HS-5 (cell line): ENCODE results near the gene CFAP61.
"Not testable (repeated sequence)": the region's sequence is repeated elsewhere in the genome, so short reads cannot be mapped to it uniquely, and the experiment has no call there.

ENCODE experiments used
- DNase-seq: peaks from one replicate; pipeline ENCODE4 v3.0.0-alpha.2; 2012; ENCODE audit warnings: low read depth

CFAP61 gene

DNA sequence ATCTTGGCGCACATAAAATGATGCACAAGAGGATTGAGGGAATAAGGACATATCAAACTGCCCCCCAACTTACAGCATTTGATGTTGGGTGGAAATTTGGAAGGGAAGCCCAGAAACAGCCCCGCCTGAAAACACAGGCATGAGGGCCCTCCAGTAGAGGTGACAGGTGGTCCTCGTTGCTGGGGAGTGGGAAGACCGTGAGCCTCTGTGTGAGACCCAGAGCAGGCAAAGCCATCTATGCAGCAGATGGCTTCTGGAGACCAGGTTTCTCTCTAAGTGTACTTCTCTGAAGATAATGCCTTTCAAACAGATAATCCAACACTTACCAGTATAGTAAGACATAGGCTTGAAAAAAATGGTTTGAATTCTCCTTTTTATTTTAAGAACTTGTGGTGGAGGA, 183.3 kb downstream of the CFAP61 start:
- no peak for DNase-seq

DNA sequence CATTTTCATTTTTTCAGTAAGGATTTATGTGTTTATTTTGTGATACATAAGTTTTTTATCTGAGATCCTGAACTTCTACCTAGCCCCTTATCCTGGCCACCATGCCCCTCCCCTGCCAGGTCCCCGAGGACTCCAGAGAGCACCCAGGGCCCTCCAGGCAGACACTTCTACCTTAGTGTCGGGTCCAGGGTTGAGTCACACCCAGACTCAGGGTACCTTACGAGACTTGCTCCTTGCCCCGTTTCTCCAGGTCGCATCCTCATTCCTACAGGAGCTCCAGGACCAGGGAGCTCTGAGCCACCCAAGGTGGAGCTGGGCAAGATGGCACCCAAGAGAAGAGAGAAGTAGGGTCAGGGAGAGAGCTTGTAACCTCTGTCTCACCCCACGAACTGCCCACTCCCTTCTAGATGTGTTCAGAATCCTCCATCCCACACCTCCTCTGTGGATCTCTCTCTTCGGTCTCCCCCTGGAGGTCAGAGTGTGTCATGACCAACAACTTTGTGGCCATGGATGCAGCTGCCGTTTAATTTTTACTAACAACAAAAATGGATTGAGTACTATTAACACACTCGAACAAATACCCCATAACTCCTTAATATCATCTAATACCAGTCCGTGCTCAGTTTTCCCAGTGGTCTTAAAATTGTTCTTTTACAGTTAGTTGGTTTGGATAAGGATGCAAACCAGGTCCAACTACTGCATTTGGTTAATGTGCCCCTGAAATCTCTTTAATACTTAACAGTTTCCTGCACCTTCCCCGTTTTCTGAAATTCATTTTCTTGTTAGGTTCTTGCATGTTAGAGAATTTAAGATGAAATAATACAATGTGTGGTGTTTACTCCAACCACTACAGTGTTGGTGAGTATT, 185.0 kb downstream of the CFAP61 start:
- DNase-seq: no peak

GRCh38 chr20:20241976-20242375, 189.6 kb downstream of the CFAP61 start:
- DNase-seq: no peak

DNA sequence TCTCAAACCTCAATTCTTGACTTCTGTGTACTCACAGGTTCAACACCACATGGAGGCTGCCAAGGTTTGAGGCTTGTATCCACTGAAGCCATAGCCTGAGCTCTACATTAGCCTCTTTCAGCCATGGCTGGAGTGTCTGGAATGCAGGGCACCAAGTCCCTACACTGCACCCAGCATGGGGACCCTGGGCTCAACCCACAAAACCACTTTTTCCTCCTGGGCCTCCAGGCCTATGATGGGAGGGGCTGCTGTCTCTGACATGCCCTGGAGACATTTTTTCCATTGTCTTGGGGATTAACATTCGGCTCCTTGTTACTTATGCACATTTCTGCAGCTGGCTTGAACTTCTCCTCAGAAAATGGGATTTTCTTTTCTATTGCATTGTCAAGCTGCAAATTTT, 192.1 kb downstream of the CFAP61 start:
- DNase-seq: not testable (repeated sequence)

DNA sequence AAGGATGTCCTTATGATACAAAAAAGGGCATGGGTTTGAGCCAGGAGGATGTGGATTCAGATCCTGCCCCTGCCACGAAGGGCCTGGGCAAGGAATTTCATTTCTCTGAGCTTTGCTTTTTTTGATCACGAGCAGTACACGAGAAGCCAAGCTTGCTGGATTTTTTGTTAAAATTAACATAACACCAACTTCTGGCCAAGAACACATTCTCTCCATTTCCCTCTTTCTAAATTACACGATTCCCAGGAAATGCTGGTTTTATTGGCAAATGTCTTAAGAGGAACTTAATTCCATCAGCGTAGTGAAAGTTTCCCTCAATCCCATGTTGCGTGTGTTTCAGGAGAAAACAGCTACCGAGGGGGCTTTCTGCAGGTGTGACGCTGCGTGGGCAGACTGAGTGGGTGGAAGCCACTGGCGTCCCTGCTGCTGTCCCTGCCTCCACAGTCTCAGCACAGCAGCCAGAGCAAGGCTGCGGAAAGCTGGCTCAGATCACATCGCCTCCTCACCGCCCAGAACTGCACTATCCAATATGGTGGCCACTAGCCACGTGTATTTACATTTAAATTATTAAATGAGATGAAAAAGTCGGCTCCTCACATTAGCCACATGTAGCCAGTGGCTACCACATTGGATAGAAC, 194.8 kb downstream of the CFAP61 start:
- no peak for DNase-seq

GRCh38 chr20:20248620-20249200, 196.4 kb downstream of the CFAP61 start:
- no peak for DNase-seq

- DNase-seq: no peak
Observed at GRCh38 chr20:20251317-20251716, 199.0 kb downstream of the CFAP61 start.

DNA sequence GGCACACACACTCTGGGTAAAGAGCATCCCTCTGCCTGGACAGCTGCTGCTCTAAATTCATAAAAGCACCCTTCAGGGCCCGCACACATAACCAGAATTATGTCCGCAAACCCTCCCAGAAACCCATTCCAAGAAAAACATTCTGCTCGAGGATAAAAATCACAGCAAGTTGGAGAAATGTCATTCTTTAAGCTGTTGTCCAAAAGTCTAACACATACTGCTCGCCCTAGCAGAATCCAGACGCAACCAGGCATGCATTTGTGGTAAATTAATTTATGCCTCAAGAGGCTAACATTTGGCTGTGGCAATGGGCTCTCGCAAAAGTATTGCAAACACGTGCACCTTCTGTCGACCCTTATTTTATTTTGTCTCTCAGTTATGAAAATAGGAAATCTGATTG, 199.5 kb downstream of the CFAP61 start:
- DNase-seq: no peak

- no peak for DNase-seq
Observed at GRCh38 chr20:20253039-20253743, 200.9 kb downstream of the CFAP61 start.

DNA sequence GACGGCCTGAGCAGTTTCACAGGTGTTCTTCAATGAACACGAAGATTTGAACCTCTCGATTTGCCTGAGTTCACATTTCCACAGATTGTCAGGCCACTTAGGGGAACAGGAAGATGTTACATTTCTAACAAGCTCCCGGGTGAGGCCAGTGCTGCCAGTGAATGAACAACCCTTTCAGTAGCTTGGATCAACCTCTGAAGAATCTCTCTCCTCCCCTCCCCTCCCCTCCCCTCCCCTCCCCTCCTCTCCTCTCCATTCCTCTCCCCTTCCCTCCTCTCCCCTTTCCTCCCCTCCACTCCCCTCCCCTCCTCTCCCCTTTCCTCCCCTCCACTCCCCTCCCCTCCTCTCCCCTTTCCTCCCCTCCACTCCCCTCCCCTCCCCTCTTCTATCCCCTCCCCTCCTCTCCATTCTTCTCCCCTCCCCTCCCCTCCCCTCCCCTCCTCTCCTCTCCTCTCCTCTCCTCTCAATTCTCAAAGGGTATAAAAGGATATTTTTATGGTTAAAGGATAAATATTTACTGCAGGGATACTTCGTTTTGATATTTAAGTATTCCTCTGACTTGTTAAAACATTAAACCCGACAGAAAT, 201.5 kb downstream of the CFAP61 start:
- DNase-seq: no peak

GRCh38 chr20:20255099-20255498, 202.8 kb downstream of the CFAP61 start:
- no peak for DNase-seq

DNA sequence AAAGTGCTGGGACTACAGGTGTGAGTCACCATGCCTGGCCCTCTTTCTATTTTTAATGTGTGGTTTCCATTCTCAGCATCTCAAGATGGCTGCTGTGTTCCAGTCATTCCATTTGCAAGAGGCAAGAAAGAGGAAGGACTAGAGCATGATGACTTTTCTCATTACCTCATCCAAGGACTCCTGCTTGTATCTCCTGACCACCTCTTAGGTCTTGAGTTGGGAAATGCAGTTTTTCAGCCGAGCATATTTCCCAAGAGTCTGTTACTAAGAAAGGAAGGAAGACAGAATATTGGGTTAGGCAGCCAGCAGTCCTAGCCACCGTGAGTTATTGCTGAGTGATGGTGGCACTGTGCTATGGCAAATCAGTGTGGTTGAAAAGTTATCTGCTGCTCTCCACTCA, 207.2 kb downstream of the CFAP61 start:
- no peak for DNase-seq

DNA sequence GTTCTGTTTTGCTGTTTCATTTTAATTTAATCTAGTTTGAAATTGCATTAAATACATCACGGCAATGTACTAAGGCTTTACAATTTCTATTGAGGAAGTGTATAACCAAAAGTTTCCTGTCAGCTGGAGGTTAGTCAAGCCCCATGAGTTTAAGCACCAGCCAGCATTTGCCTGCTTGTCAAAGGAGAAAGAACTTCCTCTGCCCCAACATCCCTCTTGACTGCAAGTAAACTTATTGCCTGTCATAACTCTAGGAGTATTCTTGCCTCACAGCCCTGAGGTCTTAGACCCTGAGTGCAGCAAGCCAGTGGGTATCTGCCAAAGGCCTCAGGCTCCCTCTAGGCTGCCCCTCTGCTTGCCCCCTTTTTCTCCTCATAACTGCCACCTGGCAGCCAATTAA, 208.8 kb downstream of the CFAP61 start:
- DNase-seq: no peak

DNA sequence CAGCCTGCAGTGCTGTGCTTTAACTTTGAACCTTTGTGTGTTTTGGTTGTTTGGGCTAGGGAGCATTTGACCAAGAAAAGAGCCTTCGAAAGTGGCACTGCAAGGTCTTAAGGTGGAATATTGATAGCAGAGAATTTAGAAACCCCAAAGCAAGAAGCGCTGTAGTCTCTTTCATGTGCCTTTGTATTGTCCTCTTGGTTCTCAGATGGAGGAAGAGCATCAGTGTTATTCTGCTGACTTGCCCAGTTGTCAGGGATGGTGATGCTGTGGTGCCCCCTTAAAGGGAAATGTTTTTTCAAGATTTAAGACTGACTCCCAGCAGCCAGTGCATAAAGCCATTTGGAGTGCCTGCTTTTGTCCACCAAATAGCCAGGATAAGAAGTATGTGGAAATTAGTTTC, 212.9 kb downstream of the CFAP61 start:
- DNase-seq: no peak

GRCh38 chr20:20266552-20266951, 214.2 kb downstream of the CFAP61 start:
- DNase-seq: no peak

GRCh38 chr20:20267685-20268370, 215.5 kb downstream of the CFAP61 start:
- DNase-seq: no peak

DNA sequence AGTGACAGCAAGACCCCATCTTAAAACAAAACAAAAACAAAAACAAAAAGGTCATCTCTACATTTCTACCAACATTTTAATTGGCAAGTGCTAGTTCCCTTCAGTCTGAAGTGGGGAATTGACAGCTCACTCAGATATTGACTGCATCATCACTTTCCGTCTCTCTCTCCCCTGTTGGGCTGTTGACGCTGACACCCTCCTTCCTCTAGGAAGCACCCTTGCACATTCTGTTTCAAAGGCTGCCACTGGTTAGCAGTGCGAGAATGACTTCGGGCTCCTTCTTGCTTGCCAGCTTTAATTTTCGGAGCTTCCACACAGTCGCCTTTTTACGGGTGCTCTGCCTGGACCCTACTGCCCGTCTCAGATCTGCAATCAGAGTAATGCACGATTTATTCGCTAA, 218.9 kb downstream of the CFAP61 start:
- DNase-seq: no peak

GRCh38 chr20:20272686-20273085, 220.4 kb downstream of the CFAP61 start:
- DNase-seq: no peak

DNA sequence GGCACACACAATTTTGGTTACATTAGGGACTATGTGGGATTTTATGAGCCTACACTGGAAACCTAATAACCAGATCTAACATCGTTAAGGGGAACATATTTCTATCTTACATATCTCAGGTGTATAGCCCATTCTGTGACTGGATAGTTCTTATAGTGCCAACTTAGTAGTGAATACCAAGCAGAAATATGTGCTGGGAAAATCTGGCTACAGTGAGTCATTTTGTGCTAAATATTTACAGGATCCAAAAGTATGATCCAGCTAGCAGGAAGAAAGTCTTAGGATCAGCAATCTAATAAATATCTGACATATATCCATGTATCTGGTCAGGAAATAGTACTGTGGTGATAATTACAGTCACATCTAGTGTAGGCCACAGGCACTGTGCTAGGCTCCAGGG, 221.0 kb downstream of the CFAP61 start:
- no peak for DNase-seq

- DNase-seq: no peak
Observed at GRCh38 chr20:20274821-20275220, 222.5 kb downstream of the CFAP61 start.

GRCh38 chr20:20275636-20276035, 223.3 kb downstream of the CFAP61 start:
- DNase-seq: no peak
